HG02588 (cell line): Measurements from ENCODE around the gene NPAS3.

Source experiments
- ATAC-seq: cut with Tn5 transposase; IDR thresholded peaks from one replicate; pipeline ENCODE4 v1.9.1; 2021; ENCODE audit warnings: mild to moderate bottlenecking, moderate library complexity; ENCODE audit not compliant: unreplicated experiment

Gene NPAS3

GRCh38 chr14:33567731-33568130, 629.1 kb downstream of the NPAS3 start:
- no peak for ATAC-seq

GRCh38 chr14:33568935-33569579, 630.4 kb downstream of the NPAS3 start:
- ATAC-seq = no peak

GRCh38 chr14:33569821-33570687, 631.4 kb downstream of the NPAS3 start:
- ATAC-seq = no peak

GRCh38 chr14:33570694-33571310, 632.1 kb downstream of the NPAS3 start:
- no peak for ATAC-seq

- ATAC-seq = no peak
Measured at GRCh38 chr14:33573301-33573880, 634.7 kb downstream of the NPAS3 start.

GRCh38 chr14:33576014-33576413, 637.3 kb downstream of the NPAS3 start:
- ATAC-seq = no peak

GRCh38 chr14:33578461-33579216, 640.0 kb downstream of the NPAS3 start:
- no peak for ATAC-seq

- ATAC-seq = no peak
Measured at GRCh38 chr14:33580231-33580749, 641.6 kb downstream of the NPAS3 start.

GRCh38 chr14:33580841-33581240, 642.2 kb downstream of the NPAS3 start:
- ATAC-seq = no peak

- ATAC-seq = no peak
Measured at GRCh38 chr14:33584697-33585096, 646.0 kb downstream of the NPAS3 start.

GRCh38 chr14:33586806-33587205, 648.1 kb downstream of the NPAS3 start:
- ATAC-seq = no peak

GRCh38 chr14:33587791-33588190, 649.1 kb downstream of the NPAS3 start:
- no peak for ATAC-seq

- ATAC-seq = no peak
Measured at GRCh38 chr14:33588771-33589170, 650.1 kb downstream of the NPAS3 start.

- no peak for ATAC-seq
Measured at GRCh38 chr14:33589334-33589733, 650.7 kb downstream of the NPAS3 start.

GRCh38 chr14:33590891-33591630, 652.4 kb downstream of the NPAS3 start:
- no peak for ATAC-seq

GRCh38 chr14:33592297-33592696, 653.6 kb downstream of the NPAS3 start:
- no peak for ATAC-seq

GRCh38 chr14:33596211-33597080, 657.8 kb downstream of the NPAS3 start:
- no peak for ATAC-seq

- ATAC-seq = no peak
Measured at GRCh38 chr14:33598582-33598981, 659.9 kb downstream of the NPAS3 start.

GRCh38 chr14:33602396-33602795, 663.7 kb downstream of the NPAS3 start:
- no peak for ATAC-seq
